K562 treated with DMSO at 1 percent for 12 hours (cell line): ENCODE results near the gene TRAPPC11. TPM values are rescaled to one million over a fixed set of nuclear protein-coding genes. Genes with fewer than 3 reads are reported as not detected.

ENCODE experiments used
- total RNA-seq: library from RNA; unstranded; fragments of 300-600 nt; gene quantifications from 2 replicates; pipeline ENCODE4 v1.2.3, GENCODE V29; 2022; ENCODE audit not compliant: insufficient read depth

Gene TRAPPC11
- 12.5 and 29.6 TPM in 2 replicates for total RNA-seq

GRCh38 chr4:183659029-183659871, at the start of gene TRAPPC11, which contains the start of gene RWDD4:
TRAPPC11 (plus strand) TSS chr4:183659293; CDS start chr4:183663868, 4,575 bp downstream.
RWDD4 (minus strand) TSS chr4:183659185; CDS start chr4:183658952, 233 bp downstream.

Other genes with a start within 250 kb of the TRAPPC11 start
- gene CDKN2AIP, start 214.7 kb upstream of the TRAPPC11 start, total RNA-seq, result 11.1 and 26.0 TPM in 2 replicates
- 12.5 and 16.1 TPM in 2 replicates for gene ING2, start 154.2 kb upstream of the TRAPPC11 start, total RNA-seq
- 5.3 and 14.5 TPM in 2 replicates for gene RWDD4, start 108 bp upstream of the TRAPPC11 start, total RNA-seq
- not detected in 2 replicates for gene STOX2, start 246.0 kb downstream of the TRAPPC11 start, total RNA-seq